Superior temporal gyrus (tissue), 1 donor: ENCODE data around the gene CASP1.
"Not testable (repeated sequence)": the region's sequence is repeated elsewhere in the genome, so short reads cannot be mapped to it uniquely, and the experiment has no call there.

Source experiments
- DNase-seq: peaks from one replicate; pipeline ENCODE4 v3.0.0-alpha.2; 2016; ENCODE audit errors: extremely low spot score

Gene CASP1

GRCh38 chr11:105034813-105035620 lies at the start of gene CASP1:
Gene CASP1, minus strand, starts transcription at chr11:105035144. Its CDS starts 31 bp downstream, at chr11:105035113.
- no peak for DNase-seq

DNA sequence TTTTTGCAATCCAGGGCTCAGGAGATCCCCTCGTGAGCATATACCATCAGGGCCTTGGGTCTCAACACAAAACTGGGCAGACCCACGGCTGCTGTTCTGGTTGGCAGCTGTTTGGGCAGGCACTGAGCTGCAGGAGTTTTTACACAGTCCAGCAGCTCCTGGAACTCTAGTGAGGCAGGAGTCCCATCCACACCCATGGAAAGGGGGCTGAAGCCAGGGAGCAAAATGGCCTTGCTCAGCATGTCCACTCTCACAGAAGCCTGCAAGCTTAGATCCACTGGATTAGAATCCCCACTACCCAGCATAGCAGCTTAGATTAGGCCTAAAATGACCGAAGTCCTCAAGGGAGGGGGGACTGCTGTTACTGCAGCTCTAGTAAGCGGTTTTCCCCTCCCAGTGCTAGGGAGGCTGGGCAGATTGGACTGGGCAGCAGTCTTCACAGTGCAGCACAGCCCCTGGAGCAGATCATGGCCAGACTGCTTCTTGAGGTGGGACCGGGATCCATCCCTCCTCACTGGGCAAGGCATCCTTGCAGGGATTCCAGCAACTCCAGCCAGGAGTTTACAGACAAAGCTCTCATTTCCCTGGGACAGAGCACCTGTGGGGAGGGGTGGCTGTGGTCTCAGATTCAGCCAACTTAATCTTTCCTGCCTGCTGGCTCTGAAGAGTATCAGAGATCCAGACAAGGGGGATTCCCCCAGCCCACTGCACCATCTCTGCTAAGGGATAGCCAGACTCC lies 46.6 kb upstream of the CASP1 start:
- DNase-seq, result no peak

GRCh38 chr11:105080171-105080906 lies 45.4 kb upstream of the CASP1 start:
- DNase-seq, result not testable (repeated sequence)

GRCh38 chr11:105078283-105078682 lies 43.3 kb upstream of the CASP1 start:
- DNase-seq, result no peak

- DNase-seq, result not testable (repeated sequence)
These were observed 42.3 kb upstream of the CASP1 start for GRCh38 chr11:105077141-105077790.

- no peak for DNase-seq
These were observed 39.2 kb upstream of the CASP1 start for GRCh38 chr11:105074166-105074530.

GRCh38 chr11:105073456-105074165 lies 38.7 kb upstream of the CASP1 start:
- no peak for DNase-seq

DNA sequence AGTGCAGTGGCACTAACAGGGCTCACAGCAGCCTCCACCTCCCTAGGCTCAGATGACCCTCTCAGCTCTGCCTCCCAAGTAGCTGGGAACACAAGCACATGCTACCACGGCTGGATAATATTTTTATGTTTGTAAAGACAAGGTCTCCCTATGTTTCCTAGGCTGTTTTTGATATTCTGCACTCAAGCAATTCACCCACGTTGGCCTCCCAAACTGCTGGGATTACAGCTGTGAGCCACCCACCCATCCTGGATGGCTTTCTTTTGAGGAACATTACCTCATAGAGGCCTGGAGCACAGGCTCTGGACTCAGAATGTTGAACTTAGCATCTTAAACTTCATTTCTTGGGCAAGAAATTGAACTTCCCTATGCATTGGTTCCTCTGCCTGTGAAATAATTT lies 37.1 kb upstream of the CASP1 start:
- not testable (repeated sequence) for DNase-seq

- DNase-seq, result no peak
These were observed 36.3 kb upstream of the CASP1 start for GRCh38 chr11:105071089-105071732.

GRCh38 chr11:105070306-105070705 lies 35.4 kb upstream of the CASP1 start:
- no peak for DNase-seq

- DNase-seq, result not testable (repeated sequence)
These were observed 34.8 kb upstream of the CASP1 start for GRCh38 chr11:105069749-105070148.

DNA sequence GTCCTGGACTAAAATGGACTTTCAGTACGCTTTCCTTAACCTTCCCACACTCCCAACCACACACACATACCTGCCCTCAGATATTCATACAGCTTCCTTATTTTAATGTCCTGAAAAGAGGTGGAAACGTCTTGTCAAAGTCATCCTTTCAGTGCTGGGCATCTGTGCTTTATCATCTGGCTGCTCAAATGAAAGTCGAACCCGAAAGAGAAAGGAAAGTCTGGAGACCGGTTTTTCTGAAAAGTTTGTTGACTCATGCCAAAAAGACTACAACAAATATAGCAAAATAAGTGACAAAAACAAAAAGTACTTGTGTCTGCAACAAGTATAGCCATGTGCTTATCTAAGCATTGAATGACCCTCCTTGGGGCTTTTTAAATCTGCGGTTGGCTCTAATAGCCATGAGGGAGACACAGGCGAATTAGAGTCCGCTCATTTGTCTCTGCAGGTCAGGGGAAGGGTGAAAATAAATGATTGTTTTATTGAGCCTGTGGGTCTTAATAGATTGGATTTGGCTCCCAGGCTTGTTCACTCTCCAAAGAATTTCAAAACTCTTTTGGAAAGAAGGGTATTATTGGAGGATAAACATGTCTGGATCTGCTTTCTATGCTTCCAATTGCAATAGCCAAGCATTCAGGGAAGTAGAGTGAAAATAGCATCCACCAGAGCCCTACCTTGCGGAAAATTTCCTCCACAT lies 28.4 kb upstream of the CASP1 start:
- DNase-seq, result not testable (repeated sequence)

GRCh38 chr11:105057432-105057831 lies 22.5 kb upstream of the CASP1 start:
- no peak for DNase-seq

GRCh38 chr11:105056446-105056845 lies 21.5 kb upstream of the CASP1 start:
- DNase-seq, result no peak

- no peak for DNase-seq
These were observed 20.0 kb upstream of the CASP1 start for GRCh38 chr11:105054723-105055493.

DNA sequence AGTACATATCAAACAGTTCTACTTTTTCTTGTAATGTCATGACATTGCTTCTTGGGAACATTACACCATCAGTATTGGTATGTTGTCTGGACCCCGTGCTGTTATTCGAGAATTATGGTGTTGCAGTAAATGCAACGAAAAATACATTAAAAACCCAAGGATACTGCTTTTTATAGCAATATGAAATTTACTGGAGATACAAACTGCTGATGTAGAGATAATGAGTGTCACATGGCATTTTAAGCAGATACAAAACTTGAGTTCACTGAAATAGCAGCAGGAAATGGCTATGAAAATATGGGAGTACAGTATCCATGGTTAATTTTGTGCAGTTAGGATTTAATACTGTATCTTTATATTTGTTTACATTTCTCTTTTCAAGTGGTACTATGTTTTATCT lies 17.5 kb upstream of the CASP1 start:
- no peak for DNase-seq

GRCh38 chr11:105051559-105051958 lies 16.6 kb upstream of the CASP1 start:
- DNase-seq, result no peak

GRCh38 chr11:105049481-105049880 lies 14.5 kb upstream of the CASP1 start:
- DNase-seq, result no peak

GRCh38 chr11:105046898-105047579 lies 12.1 kb upstream of the CASP1 start:
- DNase-seq, result no peak
